Measurements from ENCODE around the gene BLTP1. TPM values are rescaled to one million over a fixed set of nuclear protein-coding genes. Genes with fewer than 3 reads are reported as not detected.

The BLTP1 gene
- polyA plus RNA-seq, 2 of the 4 experiments (the other 2 are of a cell fraction) = 5.8 to 30.4 TPM

GRCh38 chr4:122129061-122129460, 23.1 kb upstream of the BLTP1 start:
- FAIRE-seq (no peak), ATAC-seq (no peak), DNase-seq (ENCODE audit: low read depth in 1 of 2, low spot score in 1 of 2) (no peak)
- WGBS (ENCODE audit: missing lambda C conversion rate) = 10% methylated on average over 1 of the region's 1 CpG
- ChIA-PET POLR2A (no interaction called here), CTCF (interaction anchor here (0.9 kb wide), 1 partner anchor 9 kb away, joined by 4 read pairs; no protein-coding TSS in a partner anchor)
- Histone ChIP-seq H3K4me3 (no peak overlapping the region), H3K4me2 (no peak overlapping the region), H3K9me3 (no peaks in the 10 kb centered on the region), H3K27ac (no peak overlapping the region), H3K4me1 (no peaks in the 10 kb centered on the region)
- TF ChIP-seq EP300 (IDR thresholded peaks at IDR 0.05) (no peak), USF2 (IDR thresholded peaks at IDR 0.05) (no peak), HOXB13 (CRISPR knock-in tag; IDR thresholded peaks at IDR 0.05; ENCODE audit: low read depth) (no peak), E2F6 (IDR thresholded peaks at IDR 0.05; ENCODE audit: borderline replicate concordance, low read depth) (no peak), PHF8 (IDR thresholded peaks at IDR 0.05; ENCODE audit: borderline replicate concordance, low read depth) (no peak), NFE2L2 (conservative IDR thresholded peaks at IDR 0.05; ENCODE audit: low read length) (no peak), EHMT2 (IDR thresholded peaks at IDR 0.05; ENCODE audit: low read depth) (no peak), TFCP2L1 (CRISPR knock-in tag; IDR thresholded peaks at IDR 0.05) (no peak), HEYL (CRISPR knock-in tag; IDR thresholded peaks at IDR 0.05) (no peak), FOSB (CRISPR knock-in tag; IDR thresholded peaks at IDR 0.05) (no peak), RAD21 (conservative IDR thresholded peaks at IDR 0.05 in 1 of 2, IDR thresholded peaks at IDR 0.05 in 1 of 2) (no peak), HOXB5 (CRISPR knock-in tag; IDR thresholded peaks at IDR 0.05) (no peak), CTCF (IDR thresholded peaks at IDR 0.05) (no peak), NPAS2 (CRISPR knock-in tag; IDR thresholded peaks at IDR 0.05; ENCODE audit: borderline replicate concordance) (no peak)

- DNase-seq (ENCODE audit: low read depth in 1 of 2, low spot score in 1 of 2) = no peak
- no peak overlapping the region for H3K4me2 ChIP-seq
- H3K4me1 ChIP-seq = no peaks in the 10 kb centered on the region
- FAIRE-seq = no peak
- no peaks in the 10 kb centered on the region for H3K9me3 ChIP-seq
- H3K4me3 ChIP-seq = no peak overlapping the region
- ChIA-PET CTCF (no interaction called here), POLR2A (no interaction called here)
- H3K27ac ChIP-seq = no peak overlapping the region
- WGBS (ENCODE audit: missing lambda C conversion rate) = 36% methylated on average over 5 of the region's 5 CpGs
- no peak for ATAC-seq
- TF ChIP-seq CHD4 (IDR thresholded peaks at IDR 0.05; ENCODE audit: borderline replicate concordance) = no peak
- TF ChIP-seq CHD2 (IDR thresholded peaks at IDR 0.05; ENCODE audit: low read length, partially characterized antibody) = no peak
- no peak for TF ChIP-seq HES2 (IDR thresholded peaks at IDR 0.05)
- no peak for TF ChIP-seq MAX (IDR thresholded peaks at IDR 0.05)
- no peak for TF ChIP-seq ZSCAN20 (CRISPR knock-in tag; IDR thresholded peaks at IDR 0.05)
- TF ChIP-seq ELK1 (IDR thresholded peaks at IDR 0.05; ENCODE audit: low read depth, low read length) = no peak
- TF ChIP-seq POLR2AphosphoS2 (conservative IDR thresholded peaks at IDR 0.05; ENCODE audit: low read length) = no peak
- no peak for TF ChIP-seq GATA3 (IDR thresholded peaks at IDR 0.05; ENCODE audit: borderline replicate concordance)
- no peak for TF ChIP-seq MAFK (IDR thresholded peaks at IDR 0.05; ENCODE audit: partially characterized antibody)
- no peak for TF ChIP-seq FOSL2 (IDR thresholded peaks at IDR 0.05)
- no peak for TF ChIP-seq FOSL2 (CRISPR knock-in tag; IDR thresholded peaks at IDR 0.05)
- no peak for TF ChIP-seq E2F6 (IDR thresholded peaks at IDR 0.05; ENCODE audit: borderline replicate concordance, low read depth)
- no peak for TF ChIP-seq JUNB (IDR thresholded peaks at IDR 0.05)
- no peak for TF ChIP-seq REST (IDR thresholded peaks at IDR 0.05)
- TF ChIP-seq CEBPB (IDR thresholded peaks at IDR 0.05) = no peak
- TF ChIP-seq RCOR1 (IDR thresholded peaks at IDR 0.05; ENCODE audit: low read depth, low read length) = no peak
Measured at GRCh38 chr4:122131562-122132157, 20.5 kb upstream of the BLTP1 start.

Data from A549 (cell line).